ENCODE results near the gene AOPEP.

Gene AOPEP

GRCh38 chr9:94804316-94804715, 77.8 kb downstream of the AOPEP start:
- Histone ChIP-seq H3K27ac (ENCODE audit: low read depth, low read length) (no peak overlapping the region), H3K9ac (ENCODE audit: low read length) (no peak overlapping the region), H3K4me3 (ENCODE audit: low read length) (no peak overlapping the region), H3K27me3 (ENCODE audit: control insufficient read depth, insufficient read depth, low read length) (no peaks in the 10 kb centered on the region), H3K4me1 (ENCODE audit: control insufficient read depth, insufficient read depth, low read length) (no peaks in the 10 kb centered on the region), H3K36me3 (ENCODE audit: control insufficient read depth, insufficient read depth, low read length) (no peaks in the 10 kb centered on the region)

- Histone ChIP-seq H3K27ac (ENCODE audit: low read depth, low read length) (no peak overlapping the region), H3K36me3 (ENCODE audit: control insufficient read depth, insufficient read depth, low read length) (no peaks in the 10 kb centered on the region), H3K4me1 (ENCODE audit: control insufficient read depth, insufficient read depth, low read length) (no peaks in the 10 kb centered on the region), H3K27me3 (ENCODE audit: control insufficient read depth, insufficient read depth, low read length) (no peaks in the 10 kb centered on the region), H3K4me3 (ENCODE audit: low read length) (no peak overlapping the region), H3K9ac (ENCODE audit: low read length) (no peak overlapping the region)
These were observed 78.6 kb downstream of the AOPEP start for GRCh38 chr9:94805051-94805489.

- Histone ChIP-seq H3K9ac (ENCODE audit: low read length) (no peak overlapping the region), H3K36me3 (ENCODE audit: control insufficient read depth, insufficient read depth, low read length) (no peaks in the 10 kb centered on the region), H3K4me3 (ENCODE audit: low read length) (no peak overlapping the region), H3K27ac (ENCODE audit: low read depth, low read length) (no peak overlapping the region), H3K27me3 (ENCODE audit: control insufficient read depth, insufficient read depth, low read length) (no peaks in the 10 kb centered on the region), H3K4me1 (ENCODE audit: control insufficient read depth, insufficient read depth, low read length) (no peaks in the 10 kb centered on the region)
These were observed 79.1 kb downstream of the AOPEP start for GRCh38 chr9:94805585-94805984.

GRCh38 chr9:94806307-94806893, 79.9 kb downstream of the AOPEP start:
- H3K9ac ChIP-seq (ENCODE audit: low read length), result no peak overlapping the region
- no peak overlapping the region for H3K4me3 ChIP-seq (ENCODE audit: low read length)
- H3K27me3 ChIP-seq (ENCODE audit: control insufficient read depth, insufficient read depth, low read length), result no peaks in the 10 kb centered on the region
- H3K27ac ChIP-seq (ENCODE audit: low read depth, low read length), result no peak overlapping the region
- H3K36me3 ChIP-seq (ENCODE audit: control insufficient read depth, insufficient read depth, low read length), result no peaks in the 10 kb centered on the region
- H3K4me1 ChIP-seq (ENCODE audit: control insufficient read depth, insufficient read depth, low read length), result no peaks in the 10 kb centered on the region

- H3K27ac ChIP-seq (ENCODE audit: low read depth, low read length), result no peak overlapping the region
- H3K27me3 ChIP-seq (ENCODE audit: control insufficient read depth, insufficient read depth, low read length), result no peaks in the 10 kb centered on the region
- H3K9ac ChIP-seq (ENCODE audit: low read length), result no peak overlapping the region
- peaks cover 2% of the 10 kb centered on the region for H3K4me1 ChIP-seq (ENCODE audit: control insufficient read depth, insufficient read depth, low read length)
- H3K36me3 ChIP-seq (ENCODE audit: control insufficient read depth, insufficient read depth, low read length), result no peaks in the 10 kb centered on the region
- no peak overlapping the region for H3K4me3 ChIP-seq (ENCODE audit: low read length)
These were observed 81.1 kb downstream of the AOPEP start for GRCh38 chr9:94807556-94807955.

- no peak overlapping the region for H3K9ac ChIP-seq (ENCODE audit: low read length)
- H3K36me3 ChIP-seq (ENCODE audit: control insufficient read depth, insufficient read depth, low read length), result no peaks in the 10 kb centered on the region
- no peaks in the 10 kb centered on the region for H3K27me3 ChIP-seq (ENCODE audit: control insufficient read depth, insufficient read depth, low read length)
- H3K4me1 ChIP-seq (ENCODE audit: control insufficient read depth, insufficient read depth, low read length), result peaks cover 2% of the 10 kb centered on the region
- H3K4me3 ChIP-seq (ENCODE audit: low read length), result no peak overlapping the region
- H3K27ac ChIP-seq (ENCODE audit: low read depth, low read length), result no peak overlapping the region
These were observed 82.6 kb downstream of the AOPEP start for GRCh38 chr9:94808926-94809700.

- no peak overlapping the region for H3K9ac ChIP-seq (ENCODE audit: low read length)
- no peaks in the 10 kb centered on the region for H3K27me3 ChIP-seq (ENCODE audit: control insufficient read depth, insufficient read depth, low read length)
- peaks cover 2% of the 10 kb centered on the region for H3K4me1 ChIP-seq (ENCODE audit: control insufficient read depth, insufficient read depth, low read length)
- no peak overlapping the region for H3K4me3 ChIP-seq (ENCODE audit: low read length)
- no peaks in the 10 kb centered on the region for H3K36me3 ChIP-seq (ENCODE audit: control insufficient read depth, insufficient read depth, low read length)
- no peak overlapping the region for H3K27ac ChIP-seq (ENCODE audit: low read depth, low read length)
These were observed 83.3 kb downstream of the AOPEP start for GRCh38 chr9:94809778-94810177.

- Histone ChIP-seq H3K9ac (ENCODE audit: low read length) (no peak overlapping the region), H3K4me1 (ENCODE audit: control insufficient read depth, insufficient read depth, low read length) (peaks cover 2% of the 10 kb centered on the region), H3K36me3 (ENCODE audit: control insufficient read depth, insufficient read depth, low read length) (no peaks in the 10 kb centered on the region), H3K27ac (ENCODE audit: low read depth, low read length) (no peak overlapping the region), H3K27me3 (ENCODE audit: control insufficient read depth, insufficient read depth, low read length) (no peaks in the 10 kb centered on the region), H3K4me3 (ENCODE audit: low read length) (no peak overlapping the region)
These were observed 84.6 kb downstream of the AOPEP start for GRCh38 chr9:94811074-94811473.

GRCh38 chr9:94812343-94812742, 85.8 kb downstream of the AOPEP start:
- Histone ChIP-seq H3K4me3 (ENCODE audit: low read length) (no peak overlapping the region), H3K4me1 (ENCODE audit: control insufficient read depth, insufficient read depth, low read length) (peaks cover 2% of the 10 kb centered on the region), H3K36me3 (ENCODE audit: control insufficient read depth, insufficient read depth, low read length) (no peaks in the 10 kb centered on the region), H3K9ac (ENCODE audit: low read length) (no peak overlapping the region), H3K27me3 (ENCODE audit: control insufficient read depth, insufficient read depth, low read length) (no peaks in the 10 kb centered on the region), H3K27ac (ENCODE audit: low read depth, low read length) (no peak overlapping the region)

- peaks cover 2% of the 10 kb centered on the region for H3K4me1 ChIP-seq (ENCODE audit: control insufficient read depth, insufficient read depth, low read length)
- no peak overlapping the region for H3K9ac ChIP-seq (ENCODE audit: low read length)
- no peaks in the 10 kb centered on the region for H3K27me3 ChIP-seq (ENCODE audit: control insufficient read depth, insufficient read depth, low read length)
- H3K4me3 ChIP-seq (ENCODE audit: low read length), result no peak overlapping the region
- H3K36me3 ChIP-seq (ENCODE audit: control insufficient read depth, insufficient read depth, low read length), result no peaks in the 10 kb centered on the region
- no peak overlapping the region for H3K27ac ChIP-seq (ENCODE audit: low read depth, low read length)
These were observed 86.9 kb downstream of the AOPEP start for GRCh38 chr9:94813379-94813778.

- Histone ChIP-seq H3K9ac (ENCODE audit: low read length) (no peak overlapping the region), H3K27me3 (ENCODE audit: control insufficient read depth, insufficient read depth, low read length) (no peaks in the 10 kb centered on the region), H3K4me1 (ENCODE audit: control insufficient read depth, insufficient read depth, low read length) (peaks cover under 1% of the 10 kb centered on the region), H3K36me3 (ENCODE audit: control insufficient read depth, insufficient read depth, low read length) (no peaks in the 10 kb centered on the region), H3K27ac (ENCODE audit: low read depth, low read length) (no peak overlapping the region), H3K4me3 (ENCODE audit: low read length) (no peak overlapping the region)
These were observed 91.0 kb downstream of the AOPEP start for GRCh38 chr9:94817291-94818177.

GRCh38 chr9:94818178-94818541, 91.7 kb downstream of the AOPEP start:
- Histone ChIP-seq H3K27me3 (ENCODE audit: control insufficient read depth, insufficient read depth, low read length) (no peaks in the 10 kb centered on the region), H3K27ac (ENCODE audit: low read depth, low read length) (no peak overlapping the region), H3K4me3 (ENCODE audit: low read length) (no peak overlapping the region), H3K36me3 (ENCODE audit: control insufficient read depth, insufficient read depth, low read length) (no peaks in the 10 kb centered on the region), H3K9ac (ENCODE audit: low read length) (no peak overlapping the region), H3K4me1 (ENCODE audit: control insufficient read depth, insufficient read depth, low read length) (no peaks in the 10 kb centered on the region)

Data from rectal smooth muscle tissue (tissue), 1 donor.